ENCODE data around the gene IFT27.
"Not testable (repeated sequence)": the region's sequence is repeated elsewhere in the genome, so short reads cannot be mapped to it uniquely, and the experiment has no call there.

Gene IFT27

GRCh38 chr22:36764641-36765040 lies 11.3 kb downstream of the IFT27 start:
- DNase-seq = no peak

GRCh38 chr22:36764060-36764459 lies 11.9 kb downstream of the IFT27 start:
- DNase-seq = no peak

GRCh38 chr22:36763576-36763975 lies 12.3 kb downstream of the IFT27 start:
- DNase-seq = no peak

- no peak for DNase-seq
These were observed 13.1 kb downstream of the IFT27 start for GRCh38 chr22:36762687-36763260.

GRCh38 chr22:36761553-36762240 lies 14.2 kb downstream of the IFT27 start:
- DNase-seq = no peak

GRCh38 chr22:36760786-36761185 lies 15.1 kb downstream of the IFT27 start:
- DNase-seq = no peak

- DNase-seq = no peak
These were observed 16.3 kb downstream of the IFT27 start for GRCh38 chr22:36759481-36760159.

GRCh38 chr22:36758792-36759271 lies 17.1 kb downstream of the IFT27 start:
- no peak for DNase-seq

- peak; percentile 85 for DNase-seq
These were observed 18.2 kb downstream of the IFT27 start for GRCh38 chr22:36757668-36758211.

GRCh38 chr22:36756746-36757655 lies 18.9 kb downstream of the IFT27 start:
- no peak for DNase-seq

- no peak for DNase-seq
These were observed 19.9 kb downstream of the IFT27 start for GRCh38 chr22:36756031-36756430.

GRCh38 chr22:36755316-36755715 lies 20.6 kb downstream of the IFT27 start:
- no peak for DNase-seq

GRCh38 chr22:36754881-36755280 lies 21.0 kb downstream of the IFT27 start:
- DNase-seq = not testable (repeated sequence)

GRCh38 chr22:36753916-36754315 lies 22.0 kb downstream of the IFT27 start:
- DNase-seq = no peak

- no peak for DNase-seq
These were observed 22.7 kb downstream of the IFT27 start for GRCh38 chr22:36753120-36753802.

- DNase-seq = no peak
These were observed 29.4 kb downstream of the IFT27 start for GRCh38 chr22:36746375-36746970.

GRCh38 chr22:36745301-36745995 lies 30.5 kb downstream of the IFT27 start:
- no peak for DNase-seq

GRCh38 chr22:36744791-36745190 lies 31.1 kb downstream of the IFT27 start:
- DNase-seq = no peak

- no peak for DNase-seq
These were observed 31.5 kb downstream of the IFT27 start for GRCh38 chr22:36744413-36744765.

- DNase-seq = no peak
These were observed 32.1 kb downstream of the IFT27 start for GRCh38 chr22:36743591-36744412.
